Measurements from ENCODE around the gene ZNF629.

DNA sequence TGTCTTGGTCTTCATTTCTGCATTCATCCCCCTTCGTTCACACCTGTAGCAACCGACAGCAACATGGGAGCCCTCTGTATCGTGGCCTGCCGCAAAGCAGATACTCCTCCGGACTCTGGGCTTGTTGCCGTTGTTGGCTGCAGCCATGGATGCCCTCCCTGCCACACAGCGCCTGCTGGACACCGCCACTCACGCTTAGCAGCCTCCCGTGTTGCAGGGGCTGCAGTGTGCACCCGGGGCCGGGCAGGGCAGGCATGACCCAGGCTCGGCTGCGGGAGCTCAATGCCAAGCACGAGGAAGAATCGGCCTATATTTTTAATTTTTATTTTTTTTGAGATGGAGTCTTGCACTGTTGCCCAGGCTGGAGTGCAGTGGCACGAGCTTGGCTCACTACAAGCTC, 34.9 kb upstream of the ZNF629 start:
- TF ChIP-seq POLR2AphosphoS5 (IDR thresholded peaks at IDR 0.05; ENCODE audit: borderline replicate concordance, low read depth, low read length) (no peak), EZH2 (IDR thresholded peaks at IDR 0.05) (no peak)
